Stimulated activated CD8-positive, alpha-beta memory T cell treated with anti-CD3 and anti-CD28 coated beads, Interleukin-4, amount 100 ng/mL, for 1 hour (primary cell): Measurements from ENCODE around the gene RNF167.

Experiments used
- DNase-seq, 2 donors: peaks; one replicate each; pipeline ENCODE4 v3.0.0-alpha.2; 2020; ENCODE audit warnings: low read depth in 2 of 2, low spot score in 1 of 2

Gene RNF167

GRCh38 chr17:4951486-4951885 lies 11.4 kb downstream of the RNF167 start:
- DNase-seq = no peak

- no peak for DNase-seq
Observed at GRCh38 chr17:4953451-4953961, 13.4 kb downstream of the RNF167 start.

- no peak for DNase-seq
Observed at GRCh38 chr17:4955091-4955490, 15.0 kb downstream of the RNF167 start.

GRCh38 chr17:4956493-4957061 lies 16.5 kb downstream of the RNF167 start:
- DNase-seq = no peak

GRCh38 chr17:4958102-4958501 lies 18.0 kb downstream of the RNF167 start:
- DNase-seq = no peak

- no peak for DNase-seq
Observed at GRCh38 chr17:4959261-4959965, 19.3 kb downstream of the RNF167 start.

- no peak for DNase-seq
Observed at GRCh38 chr17:4960279-4960922, 20.3 kb downstream of the RNF167 start.

GRCh38 chr17:4965311-4965986 lies 25.4 kb downstream of the RNF167 start:
- no peak for DNase-seq

GRCh38 chr17:4966844-4967538 lies 26.9 kb downstream of the RNF167 start:
- DNase-seq = peak; percentile 77 to 90

GRCh38 chr17:4967539-4968485 lies 27.7 kb downstream of the RNF167 start, which contains the start of gene SPAG7:
TSS of gene SPAG7 (minus strand) at chr17:4967817. CDS start at chr17:4967804, 13 bp downstream.
- DNase-seq = peak; percentile 85 to 89

GRCh38 chr17:4968486-4969046 lies 28.5 kb downstream of the RNF167 start:
- DNase-seq = no peak

- DNase-seq = no peak
Observed at GRCh38 chr17:4969047-4969550, 29.0 kb downstream of the RNF167 start.

GRCh38 chr17:4969551-4970173 lies 29.6 kb downstream of the RNF167 start:
- no peak for DNase-seq

GRCh38 chr17:4970273-4970672 lies 30.2 kb downstream of the RNF167 start:
- no peak for DNase-seq

- no peak for DNase-seq
Observed at GRCh38 chr17:4971826-4972225, 31.8 kb downstream of the RNF167 start.

GRCh38 chr17:4972322-4972721 lies 32.3 kb downstream of the RNF167 start:
- no peak for DNase-seq

- no peak for DNase-seq
Observed at GRCh38 chr17:4972752-4973151, 32.7 kb downstream of the RNF167 start.

- DNase-seq = no peak
Observed at GRCh38 chr17:4973256-4974114, 33.4 kb downstream of the RNF167 start.
